OCI-LY3 (cell line): ENCODE data around the gene NR1D2.

Source experiments
- CTCF ChIP-seq: fragments of 200-600, 300-600 bp; sonication (generic); IDR thresholded peaks from 2 replicates; pipeline ENCODE4 v1.5.1; 2014; ENCODE audit warnings: antibody characterized with exemption, low read length, low read depth
- EZH2phosphoT487 ChIP-seq: fragments of 200-600 bp; shearing (Covaris generic); IDR thresholded peaks from 2 replicates; pipeline ENCODE4 v1.6.1; 2018; ENCODE audit warnings: antibody characterized with exemption, mixed run types, low read depth

- TF ChIP-seq CTCF: no peak
- no peak for TF ChIP-seq EZH2phosphoT487
Measured at GRCh38 chr3:23900744-23901143, 44.3 kb upstream of the NR1D2 start.
